Mesenteric fat pad (tissue), 1 donor: ENCODE measurements around the gene KLHL34. TPM values are rescaled to one million over a fixed set of nuclear protein-coding genes. Genes with fewer than 3 reads are reported as not detected.

Experiments
- DNase-seq: peaks from one replicate; pipeline ENCODE4 v3.0.0-alpha.2; 2020; ENCODE audit warnings: low spot score
- total RNA-seq: library from RNA; stranded (reverse); fragmentation: NEBNext Ultra II Directional; extraction: Animal tissue kit (Norgen Biotek cat#: 25700); gene quantifications from one replicate; pipeline ENCODE4 v1.2.1, GENCODE V29; 2021
- donor health status: DM: yes; HTN: yes; CAD: no.

Gene KLHL34
- total RNA-seq, 1 donor from 2014 or later: 0.10 TPM

DNA sequence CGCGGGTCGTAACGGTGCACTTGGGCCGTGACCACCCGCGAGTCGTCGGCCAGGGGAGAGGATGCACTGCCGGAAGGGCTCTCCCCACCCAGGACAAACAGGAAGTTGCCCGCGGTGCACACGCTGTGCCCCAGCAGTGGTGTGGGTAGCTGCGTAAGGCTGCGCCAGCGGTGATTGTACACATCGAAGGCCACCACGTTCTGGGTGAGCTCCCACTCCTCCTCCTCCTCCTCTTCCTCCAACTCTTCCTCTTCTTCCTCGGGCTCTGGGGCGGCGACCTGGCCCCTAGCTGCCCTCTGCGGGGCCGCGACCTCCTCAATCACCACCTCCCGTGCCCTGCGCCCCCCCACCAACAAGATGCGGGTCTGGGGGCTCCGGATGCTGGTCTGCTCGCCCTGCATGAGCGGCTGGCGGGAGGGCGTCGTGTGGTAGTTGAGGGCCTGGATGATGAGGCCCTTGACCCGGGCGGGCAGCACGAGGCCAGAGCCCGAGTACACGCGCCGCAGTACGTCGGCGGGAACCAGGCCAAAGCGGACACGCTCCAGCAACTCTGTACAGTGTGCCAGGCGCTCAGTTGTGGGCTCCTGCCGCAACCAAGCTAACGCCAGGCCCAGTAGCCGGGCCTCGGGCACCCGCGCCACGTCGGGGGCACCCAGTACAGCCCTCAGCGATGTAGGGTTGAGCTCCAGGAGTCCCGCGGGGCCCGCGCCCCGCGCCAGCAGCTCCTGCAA lies 1.4 kb downstream of the KLHL34 start:
- no peak for DNase-seq

DNA sequence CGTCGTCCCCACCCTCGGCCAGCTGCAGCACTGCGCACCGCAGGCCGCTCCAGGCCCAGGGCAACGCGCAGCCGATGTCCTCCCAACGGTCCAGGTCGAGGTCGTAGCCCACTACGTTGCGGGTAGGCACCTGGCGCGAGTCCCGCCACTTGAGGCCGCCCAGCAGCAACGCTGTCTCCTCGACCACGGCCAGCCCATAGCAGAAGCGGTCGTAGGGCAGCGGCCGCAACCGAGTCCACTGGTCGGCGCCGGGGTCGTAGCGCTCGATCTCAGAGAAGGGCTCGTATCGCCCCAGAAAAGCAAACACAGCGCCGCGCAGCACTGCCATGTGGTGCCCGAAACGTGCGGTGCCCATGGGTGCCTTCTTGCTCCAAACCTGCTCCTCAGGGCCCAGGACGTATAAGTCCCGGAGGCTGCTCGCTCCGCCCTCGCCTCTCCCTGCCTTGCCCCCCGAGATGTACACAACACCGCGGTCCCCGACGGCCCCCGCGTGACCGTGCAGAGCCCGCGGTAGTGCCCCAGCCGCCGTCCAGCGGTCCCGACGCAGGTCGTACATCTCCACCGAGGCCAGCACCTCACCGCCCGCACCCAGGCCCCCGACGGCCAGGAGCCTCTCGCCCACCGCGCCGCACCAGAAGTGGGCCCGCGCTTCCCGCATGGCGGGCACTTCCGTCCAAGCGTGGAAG lies 2.1 kb downstream of the KLHL34 start:
- DNase-seq: no peak

DNA sequence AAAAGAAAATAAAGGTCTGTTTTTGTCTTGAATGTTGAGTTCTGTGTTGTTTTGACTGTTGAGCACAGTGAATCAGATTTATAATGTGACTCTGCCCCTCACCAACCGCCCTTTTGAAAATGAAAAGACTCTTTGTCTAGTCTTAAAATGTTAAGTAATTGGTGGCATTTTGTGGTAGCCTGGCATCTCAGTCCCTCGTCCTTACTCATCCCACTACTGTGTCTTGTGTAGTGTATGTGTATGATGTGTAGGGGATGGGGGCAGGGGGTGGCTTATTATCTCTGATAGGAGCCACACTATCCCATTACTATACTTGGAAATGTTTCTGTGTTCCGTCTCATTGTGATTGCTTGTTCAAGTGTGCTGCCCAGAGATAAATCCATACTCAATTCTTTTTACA lies 12.2 kb downstream of the KLHL34 start:
- no peak for DNase-seq

DNA sequence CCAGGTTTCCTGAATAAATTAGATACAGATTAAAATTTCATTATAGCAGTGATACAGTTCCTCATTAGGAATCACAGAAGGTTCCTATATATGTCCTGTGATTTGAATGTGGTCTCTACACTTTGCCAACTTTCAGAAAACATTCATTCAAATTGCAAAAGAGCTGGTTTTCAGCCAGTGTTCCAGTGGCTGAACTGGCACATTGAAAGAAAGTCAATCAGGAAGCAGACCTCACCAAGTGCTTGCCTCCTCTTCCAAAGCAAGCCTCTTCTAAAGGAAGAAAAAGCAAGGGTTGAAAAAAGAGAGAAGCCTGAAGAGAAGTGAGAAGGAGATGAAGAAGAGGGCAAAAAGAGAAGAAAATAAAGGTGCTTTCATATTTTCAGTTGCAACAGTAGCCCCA lies 12.7 kb downstream of the KLHL34 start:
- no peak for DNase-seq

DNA sequence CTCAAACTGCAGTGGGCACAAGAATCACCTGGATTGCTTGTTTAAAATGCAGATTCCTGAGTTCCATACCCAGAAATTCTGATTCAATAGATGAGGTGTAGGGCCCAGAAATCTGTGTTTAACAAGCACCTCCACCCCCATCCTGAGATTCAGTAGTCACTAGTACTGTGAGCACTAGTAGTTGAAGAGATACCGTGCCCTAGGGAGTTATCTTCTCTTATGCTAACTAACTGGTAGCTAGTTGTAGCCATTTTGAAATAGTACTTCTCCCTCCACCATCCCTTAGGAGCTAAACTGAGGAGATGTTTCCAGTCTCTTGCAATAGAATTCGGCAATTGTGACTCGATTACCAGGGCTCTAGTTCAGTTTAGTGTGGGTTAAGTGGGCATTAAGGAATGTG lies 18.4 kb downstream of the KLHL34 start:
- DNase-seq: no peak

DNA sequence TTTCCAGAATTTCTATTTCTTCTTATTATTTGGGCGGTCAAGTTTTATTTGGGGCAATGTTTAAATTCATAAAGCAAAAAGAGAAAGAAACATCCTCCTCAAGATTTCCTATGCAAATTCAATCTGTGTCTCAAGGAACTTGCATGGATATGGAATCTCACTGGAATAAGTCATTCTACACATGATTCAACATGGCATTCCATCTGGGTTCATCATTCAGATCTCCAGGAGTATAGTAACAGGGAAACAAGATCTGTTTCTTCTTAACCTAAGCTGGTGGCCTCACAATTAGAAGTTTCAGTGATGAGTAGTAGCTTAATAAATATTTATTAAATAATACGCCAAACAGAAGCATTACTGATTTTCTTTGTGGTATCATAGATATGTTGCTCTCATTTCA lies 19.8 kb downstream of the KLHL34 start:
- DNase-seq: no peak

DNA sequence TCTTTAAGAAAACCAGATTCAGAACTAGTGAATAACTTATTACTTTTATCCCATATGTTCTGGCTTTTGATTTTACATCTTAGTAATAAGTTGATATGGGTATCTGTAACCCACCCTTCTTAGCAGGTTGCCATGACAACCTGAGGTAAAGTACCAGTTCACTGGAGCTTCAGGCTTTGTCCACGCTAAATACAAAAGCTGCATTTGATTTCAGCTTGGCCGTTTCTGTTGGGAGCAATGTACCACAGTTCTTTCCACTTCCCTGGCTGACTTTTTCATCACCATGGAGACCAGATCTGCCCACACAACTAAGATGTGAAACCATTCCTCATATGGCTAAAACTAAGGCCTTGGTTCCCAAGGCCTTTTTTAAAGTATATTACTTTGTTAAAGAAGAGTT lies 26.1 kb downstream of the KLHL34 start:
- no peak for DNase-seq

DNA sequence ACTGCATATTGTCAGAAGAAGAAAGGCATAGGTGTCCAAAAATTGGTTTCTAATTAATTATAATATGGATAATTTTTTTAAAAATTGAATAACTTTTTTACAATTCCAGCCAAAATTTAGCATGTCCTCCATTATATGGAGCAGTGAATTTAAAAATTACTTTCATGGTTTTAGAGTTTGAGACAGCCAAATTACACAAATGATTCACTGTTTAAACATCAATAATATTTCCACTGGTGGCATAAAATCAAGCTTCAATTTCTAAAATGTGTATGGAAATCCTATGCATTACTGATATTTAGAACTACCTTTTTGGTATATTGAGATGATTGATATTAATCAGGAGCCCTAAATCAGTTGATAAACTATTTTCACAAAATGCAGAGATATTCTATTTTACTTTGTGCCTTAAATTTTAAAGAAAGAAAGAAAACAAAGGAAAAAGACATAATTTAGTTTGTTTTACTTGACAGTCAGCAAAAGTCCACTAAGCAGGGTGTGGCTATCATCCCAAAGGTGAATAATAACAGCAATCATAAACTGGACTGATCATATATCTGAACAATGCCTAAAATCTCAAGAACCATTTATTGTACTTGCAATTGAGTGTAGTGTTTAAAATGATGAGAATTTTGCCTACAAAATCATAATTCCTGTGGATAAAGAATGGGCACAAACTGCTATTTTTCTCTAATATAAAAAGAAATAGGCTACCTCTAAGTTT lies 34.2 kb downstream of the KLHL34 start:
- no peak for DNase-seq

DNA sequence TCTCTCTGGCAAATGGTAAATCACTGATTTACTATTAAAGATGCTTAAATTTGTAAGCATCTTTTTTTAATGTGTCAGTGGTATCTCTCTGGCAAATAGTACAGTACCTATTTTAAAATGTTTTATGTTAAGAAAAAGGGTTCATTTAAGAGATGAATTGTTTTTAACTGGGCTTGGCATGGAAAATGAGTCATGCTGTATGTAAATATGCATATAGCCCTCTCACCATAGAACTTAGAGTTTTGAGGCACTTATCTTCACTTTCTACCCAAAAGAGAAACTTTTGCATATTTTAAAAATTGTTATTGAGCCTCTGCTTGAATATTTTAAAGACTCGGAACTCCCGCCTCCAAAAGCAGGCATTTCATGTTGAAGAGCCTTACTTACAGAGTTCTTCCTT lies 37.9 kb downstream of the KLHL34 start:
- no peak for DNase-seq

DNA sequence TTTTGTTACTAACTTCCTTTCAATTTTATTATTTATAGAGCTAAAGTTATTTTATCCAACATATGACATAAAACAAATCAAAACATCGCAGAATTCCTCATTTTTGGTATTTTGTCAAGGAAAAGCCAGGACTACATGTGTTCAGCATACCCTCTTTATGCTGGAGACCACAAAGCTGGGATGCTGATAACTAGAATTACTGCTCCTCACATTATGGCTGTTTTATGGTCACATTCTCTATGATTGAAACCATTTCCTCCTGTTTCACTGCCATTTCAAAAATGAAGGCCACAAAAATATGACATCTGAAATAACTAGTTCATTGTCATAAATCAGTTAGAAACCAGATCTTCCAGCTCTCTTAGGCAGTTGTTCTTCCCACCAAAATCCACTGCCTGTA lies 41.7 kb downstream of the KLHL34 start:
- DNase-seq: no peak

DNA sequence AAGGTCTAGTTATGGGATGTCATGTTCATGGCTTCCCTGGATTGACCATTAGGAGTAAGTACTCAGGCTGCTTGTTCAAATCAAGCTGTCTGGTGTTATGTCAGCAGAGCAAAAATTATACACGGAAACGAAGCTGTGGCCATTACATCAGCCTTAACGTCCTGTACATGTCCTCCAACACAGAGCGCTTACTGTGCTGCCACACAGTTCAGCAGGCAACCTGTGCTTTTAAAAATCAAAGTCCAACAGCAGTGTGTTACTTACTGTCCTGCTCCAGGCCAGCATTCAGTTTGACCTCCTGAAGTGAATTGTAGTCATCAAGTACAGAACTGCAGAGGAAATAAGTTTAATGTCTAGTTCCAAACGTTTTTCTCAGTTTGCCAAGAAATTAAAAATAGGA lies 46.0 kb downstream of the KLHL34 start:
- no peak for DNase-seq

DNA sequence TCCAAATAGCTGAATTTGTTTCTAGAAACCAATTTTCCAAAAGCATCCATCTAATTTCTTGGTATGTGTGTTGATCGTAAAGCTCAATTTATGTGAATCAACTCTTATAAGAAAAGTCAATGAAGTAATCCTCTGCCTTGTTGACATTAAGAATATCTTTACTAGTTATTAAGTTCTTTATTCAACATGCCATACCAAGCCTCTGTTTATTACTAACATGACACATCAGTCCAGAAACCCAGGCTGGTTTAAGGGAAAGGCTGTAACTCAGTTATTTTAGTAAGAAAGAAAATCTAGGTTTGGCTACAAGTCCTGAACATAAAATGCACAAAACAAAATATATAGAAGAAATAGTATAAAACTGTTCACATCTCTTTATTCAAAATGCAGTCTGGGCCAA lies 48.0 kb downstream of the KLHL34 start:
- DNase-seq: no peak

DNA sequence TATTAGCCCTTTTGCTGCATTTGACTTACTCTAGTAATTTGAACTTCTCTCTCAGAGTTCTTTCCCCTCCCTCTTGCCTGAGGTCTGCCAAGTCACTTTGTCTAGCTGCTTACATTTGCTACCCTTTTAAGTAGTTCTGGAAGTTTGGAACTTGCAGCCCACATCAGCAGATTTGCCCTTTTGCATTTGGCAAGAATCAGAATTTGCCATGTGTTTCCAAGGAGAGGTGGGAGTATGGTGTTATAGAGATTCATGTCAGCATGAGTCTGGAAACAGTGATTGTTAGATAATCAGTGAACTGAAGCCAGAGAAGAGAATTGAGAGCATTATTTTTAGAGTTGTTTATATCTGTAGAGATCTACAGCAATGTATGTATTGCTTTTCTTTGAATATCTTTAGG lies 52.1 kb downstream of the KLHL34 start:
- DNase-seq: no peak

Other genes with a start within 250 kb of the KLHL34 start
- gene SMPX, start 99.8 kb upstream of the KLHL34 start, total RNA-seq: not detected
- gene MBTPS2, start 181.3 kb upstream of the KLHL34 start, total RNA-seq: 14.8 TPM
- 2.2 TPM for gene YY2, start 197.7 kb upstream of the KLHL34 start, total RNA-seq